ENCODE measurements around the gene GSG1L2.

DNA sequence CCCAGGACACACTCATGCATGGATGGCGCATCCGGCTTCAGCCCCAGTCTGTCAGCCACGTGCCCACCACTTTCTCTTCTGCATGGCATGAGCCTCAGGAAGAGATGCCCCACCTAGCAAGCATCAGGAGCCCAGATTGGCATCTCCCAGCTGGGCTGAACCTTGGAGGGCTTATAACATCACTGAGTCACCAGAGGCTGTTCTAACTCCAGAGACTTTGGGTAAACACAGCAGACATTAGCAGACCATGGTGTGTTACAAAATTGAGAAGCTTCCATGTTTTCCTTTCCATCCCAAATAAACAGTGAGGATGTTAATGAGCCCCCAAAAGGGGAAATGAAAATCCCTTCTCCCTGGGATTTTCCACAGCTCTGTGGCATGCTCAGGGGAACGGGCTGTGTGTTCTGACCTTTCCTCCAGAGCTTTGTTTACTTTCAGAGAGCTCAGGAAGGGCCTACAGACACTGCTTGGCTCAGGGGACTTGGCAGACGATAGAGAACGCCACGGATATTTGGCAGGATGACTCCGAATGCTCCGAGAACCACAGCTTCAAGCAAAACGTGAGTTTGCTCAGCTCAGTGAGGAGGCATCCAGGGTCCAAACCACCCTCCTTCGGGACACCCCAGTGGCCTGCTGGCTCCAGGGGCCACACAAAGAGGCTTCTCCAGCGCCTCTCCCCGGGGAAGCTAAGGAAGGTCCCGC is 20.3 kb upstream of the GSG1L2 start:
- TF ChIP-seq CTCF (IDR thresholded peaks at IDR 0.05; ENCODE audit: extremely low read depth in 1 of 2, insufficient read depth in 1 of 2, low read depth in 1 of 2, low read length in 2 of 2) (no peak), POLR2A (IDR thresholded peaks at IDR 0.05; ENCODE audit: low read depth, low read length) (no peak), FOS (IDR thresholded peaks at IDR 0.05; ENCODE audit: borderline replicate concordance, insufficient read depth, low read length) (no peak), POLR2AphosphoS5 (IDR thresholded peaks at IDR 0.05; ENCODE audit: insufficient read depth, low read depth, low read length) (no peak), EZH2 (IDR thresholded peaks at IDR 0.05; ENCODE audit: borderline replicate concordance, low read depth, low read length, severe bottlenecking) (no peak), MAX (IDR thresholded peaks at IDR 0.05; ENCODE audit: insufficient read depth, insufficient read length) (no peak), JUN (IDR thresholded peaks at IDR 0.05; ENCODE audit: borderline replicate concordance, insufficient read depth, insufficient read length, low read depth) (no peak), GATA2 (IDR thresholded peaks at IDR 0.05; ENCODE audit: insufficient read depth, insufficient read length, low read depth, low read length) (no peak)
